GM21515 (cell line): ENCODE measurements around the gene RAD51.
"Not testable (repeated sequence)": the region's sequence is repeated elsewhere in the genome, so short reads cannot be mapped to it uniquely, and the experiment has no call there.

Experiments used
- ATAC-seq: cut with Tn5 transposase; IDR thresholded peaks from one replicate; pipeline ENCODE4 v1.9.1; 2021; ENCODE audit not compliant: unreplicated experiment

RAD51 gene

DNA sequence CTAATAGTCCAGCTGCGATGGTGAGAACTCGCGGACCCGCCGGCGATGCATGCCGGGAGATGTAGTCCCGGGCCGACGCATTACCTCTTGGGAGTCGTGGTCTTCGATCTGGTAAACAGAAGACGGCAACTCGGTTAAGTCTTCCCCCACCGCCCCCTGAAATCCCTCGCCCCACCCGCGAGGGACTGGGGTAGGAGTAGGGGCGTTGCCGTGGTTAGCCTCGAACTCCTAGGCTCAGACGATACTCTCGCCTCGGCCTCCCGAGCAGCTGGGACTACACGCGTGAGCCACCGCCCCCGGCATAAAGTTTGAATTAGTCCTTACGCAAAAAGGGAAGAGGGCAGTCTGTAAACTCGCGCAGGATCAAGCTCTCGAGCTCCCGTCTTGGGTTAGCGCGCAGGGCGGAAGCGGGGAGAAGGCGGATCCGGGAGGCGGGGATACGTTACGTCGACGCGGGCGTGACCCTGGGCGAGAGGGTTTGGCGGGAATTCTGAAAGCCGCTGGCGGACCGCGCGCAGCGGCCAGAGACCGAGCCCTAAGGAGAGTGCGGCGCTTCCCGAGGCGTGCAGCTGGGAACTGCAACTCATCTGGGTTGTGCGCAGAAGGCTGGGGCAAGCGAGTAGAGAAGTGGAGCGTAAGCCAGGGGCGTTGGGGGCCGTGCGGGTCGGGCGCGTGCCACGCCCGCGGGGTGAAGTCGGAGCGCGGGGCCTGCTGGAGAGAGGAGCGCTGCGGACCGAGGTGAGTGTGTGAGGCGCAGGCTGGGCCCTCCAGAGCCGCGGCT lies at the start of gene RAD51:
RAD51 (plus strand) TSS at position 487 of the 781 bp plus-strand sequence. CDS start 3,585 bp downstream, outside the sequence.
- ATAC-seq: peak; percentile 68

- ATAC-seq: no peak
Observed at GRCh38 chr15:40647523-40647922, 47.5 kb upstream of the RAD51 start.

- ATAC-seq: no peak
Observed at GRCh38 chr15:40650479-40650878, 44.5 kb upstream of the RAD51 start.

DNA sequence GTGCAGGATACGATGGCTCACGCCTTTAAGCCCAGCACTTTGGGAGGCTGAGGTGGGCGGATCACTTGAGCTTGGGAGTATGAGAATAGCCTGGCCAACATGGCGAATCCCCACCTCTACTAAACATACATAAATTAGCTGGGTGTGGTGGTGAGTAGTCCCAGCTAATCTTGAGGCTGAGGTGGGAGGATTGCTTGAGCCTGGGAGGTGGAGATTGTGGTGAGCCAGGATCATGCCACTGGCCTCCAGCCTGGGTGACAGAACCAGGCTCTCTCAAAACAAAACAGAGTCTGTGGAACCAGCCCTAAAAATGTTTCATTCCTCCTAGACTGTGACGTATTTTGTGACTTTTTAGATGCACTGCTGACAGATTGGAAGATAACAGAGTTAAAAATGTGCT lies 34.3 kb upstream of the RAD51 start:
- no peak for ATAC-seq

GRCh38 chr15:40664909-40665308 lies 30.1 kb upstream of the RAD51 start:
- no peak for ATAC-seq

GRCh38 chr15:40676290-40676689 lies 18.7 kb upstream of the RAD51 start:
- ATAC-seq: not testable (repeated sequence)

DNA sequence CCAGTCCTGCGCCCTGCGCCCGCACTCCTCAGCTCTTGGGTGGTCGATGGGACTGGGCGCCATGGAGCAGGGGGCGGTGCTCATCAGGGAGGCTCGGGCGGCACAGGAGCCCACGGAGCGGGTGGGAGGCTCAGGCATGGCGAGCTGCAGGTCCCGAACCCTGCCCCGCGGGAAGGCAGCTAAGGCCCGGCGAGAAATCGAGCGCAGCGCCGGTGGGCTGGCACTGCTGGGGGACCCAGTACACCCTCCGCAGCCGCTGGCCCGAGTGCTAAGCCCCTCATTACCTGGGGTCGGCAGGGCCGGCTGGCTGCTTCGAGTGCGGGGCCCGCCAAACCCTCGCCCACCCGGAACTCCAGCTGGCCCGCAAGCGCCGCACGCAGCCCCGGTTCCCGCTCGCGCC lies 18.1 kb upstream of the RAD51 start:
- not testable (repeated sequence) for ATAC-seq

DNA sequence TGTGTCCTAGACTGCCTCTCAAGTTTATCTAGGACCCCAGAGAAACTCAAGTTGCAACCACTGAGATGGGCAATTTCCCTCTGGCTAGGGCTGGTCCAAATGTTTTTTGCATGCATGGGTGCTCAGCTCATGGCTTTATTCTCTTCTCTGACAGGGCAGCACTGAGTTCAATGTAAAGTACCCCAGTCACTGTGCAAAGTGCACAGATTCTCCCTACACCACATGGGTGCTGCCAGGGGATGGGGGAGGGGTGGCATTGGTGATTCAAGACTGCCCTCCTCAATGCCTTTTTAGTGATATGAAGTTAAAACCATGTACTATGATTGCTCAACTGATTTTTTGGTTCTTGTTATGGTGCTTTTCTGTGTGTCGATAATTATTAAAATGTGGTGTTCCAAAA lies 14.8 kb upstream of the RAD51 start:
- no peak for ATAC-seq

DNA sequence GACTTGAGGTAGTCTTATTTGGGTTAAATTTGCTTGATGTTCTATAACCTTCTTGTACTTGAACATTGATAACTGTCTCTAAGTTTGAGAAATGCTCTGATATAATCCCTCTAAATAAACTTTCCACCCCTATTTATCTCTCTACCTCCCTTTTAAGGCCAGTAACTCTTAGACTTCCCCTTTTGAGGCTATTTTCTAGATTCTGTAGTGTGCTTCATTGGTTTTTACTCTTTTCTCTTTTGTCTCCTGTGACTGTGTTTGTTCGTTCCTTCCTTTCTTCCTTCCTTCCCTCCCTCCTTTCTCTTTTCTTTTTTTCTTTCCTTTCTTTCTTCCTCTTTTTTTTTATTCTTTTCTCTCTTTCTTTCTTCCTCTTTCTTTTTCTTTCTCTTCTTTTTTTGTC lies 14.0 kb upstream of the RAD51 start:
- not testable (repeated sequence) for ATAC-seq

- no peak for ATAC-seq
Observed at GRCh38 chr15:40684381-40684780, 10.6 kb upstream of the RAD51 start.

GRCh38 chr15:40685376-40685775 lies 9.6 kb upstream of the RAD51 start:
- ATAC-seq: no peak

- no peak for ATAC-seq
Observed at GRCh38 chr15:40688932-40689799, 5.8 kb upstream of the RAD51 start.

DNA sequence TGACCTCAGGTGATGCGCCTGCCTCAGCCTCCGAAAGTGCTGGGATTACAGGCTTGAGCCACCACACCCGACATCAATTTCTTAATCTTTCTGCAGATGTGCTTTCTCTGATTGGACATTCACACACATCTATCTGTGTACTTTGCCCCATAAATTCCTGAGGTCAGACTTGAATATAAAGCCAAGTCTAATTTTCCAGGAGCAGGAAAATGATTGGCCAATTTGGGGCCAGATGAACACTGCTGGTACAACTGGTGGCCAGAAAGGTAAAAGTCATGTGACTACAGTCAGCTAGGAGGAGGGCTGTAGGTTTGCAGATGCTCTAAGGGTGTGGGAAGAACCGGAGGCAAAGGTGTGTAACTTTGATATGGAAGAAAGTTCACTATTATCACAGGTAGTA lies 3.2 kb upstream of the RAD51 start:
- ATAC-seq: no peak

GRCh38 chr15:40693904-40694687 lies 878 bp upstream of the RAD51 start:
- peak; percentile 10 for ATAC-seq

GRCh38 chr15:40695469-40695890 lies 506 bp downstream of the RAD51 start:
- peak; percentile 1 for ATAC-seq

DNA sequence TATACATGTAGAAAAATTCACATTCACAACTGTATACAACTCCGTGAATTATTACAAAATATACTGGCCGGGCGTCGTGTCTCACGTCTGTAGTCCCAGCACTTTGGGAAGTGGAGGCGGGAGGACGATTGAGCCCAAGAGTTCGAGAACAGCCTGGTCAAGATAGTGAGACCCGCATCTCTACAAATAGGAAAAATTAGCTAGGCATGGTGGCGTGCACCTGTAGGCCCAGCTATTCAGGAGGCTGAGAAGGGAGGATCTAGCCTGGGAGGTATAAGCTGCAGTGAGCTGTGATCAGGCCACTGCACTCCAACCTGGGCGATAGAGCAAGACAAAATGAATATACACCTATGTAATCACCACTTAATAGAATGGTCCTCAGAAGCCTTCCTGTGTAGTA lies 1.3 kb downstream of the RAD51 start:
- ATAC-seq: no peak

GRCh38 chr15:40697916-40698315 lies 2.9 kb downstream of the RAD51 start:
- no peak for ATAC-seq

- no peak for ATAC-seq
Observed at GRCh38 chr15:40702077-40702476, 7.1 kb downstream of the RAD51 start.

DNA sequence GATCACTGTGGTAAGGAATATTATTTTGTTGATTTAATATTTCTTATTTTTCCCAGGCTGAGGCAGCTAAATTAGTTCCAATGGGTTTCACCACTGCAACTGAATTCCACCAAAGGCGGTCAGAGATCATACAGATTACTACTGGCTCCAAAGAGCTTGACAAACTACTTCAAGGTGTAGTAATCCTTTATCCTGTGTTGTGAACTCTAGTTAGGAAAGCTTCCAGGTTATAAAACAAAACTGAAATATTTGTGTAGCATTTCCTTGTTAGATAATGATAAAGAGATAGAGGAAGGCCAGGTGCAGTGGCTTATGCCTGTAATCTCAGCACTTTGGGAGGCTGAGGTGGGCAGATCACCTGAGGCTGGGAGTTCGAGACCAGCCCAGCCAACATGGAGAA lies 11.1 kb downstream of the RAD51 start:
- no peak for ATAC-seq

- no peak for ATAC-seq
Observed at GRCh38 chr15:40714144-40714543, 19.2 kb downstream of the RAD51 start.

GRCh38 chr15:40716165-40716564 lies 21.2 kb downstream of the RAD51 start:
- ATAC-seq: no peak
